ENCODE data around the gene SMAD3.

Gene SMAD3

DNA sequence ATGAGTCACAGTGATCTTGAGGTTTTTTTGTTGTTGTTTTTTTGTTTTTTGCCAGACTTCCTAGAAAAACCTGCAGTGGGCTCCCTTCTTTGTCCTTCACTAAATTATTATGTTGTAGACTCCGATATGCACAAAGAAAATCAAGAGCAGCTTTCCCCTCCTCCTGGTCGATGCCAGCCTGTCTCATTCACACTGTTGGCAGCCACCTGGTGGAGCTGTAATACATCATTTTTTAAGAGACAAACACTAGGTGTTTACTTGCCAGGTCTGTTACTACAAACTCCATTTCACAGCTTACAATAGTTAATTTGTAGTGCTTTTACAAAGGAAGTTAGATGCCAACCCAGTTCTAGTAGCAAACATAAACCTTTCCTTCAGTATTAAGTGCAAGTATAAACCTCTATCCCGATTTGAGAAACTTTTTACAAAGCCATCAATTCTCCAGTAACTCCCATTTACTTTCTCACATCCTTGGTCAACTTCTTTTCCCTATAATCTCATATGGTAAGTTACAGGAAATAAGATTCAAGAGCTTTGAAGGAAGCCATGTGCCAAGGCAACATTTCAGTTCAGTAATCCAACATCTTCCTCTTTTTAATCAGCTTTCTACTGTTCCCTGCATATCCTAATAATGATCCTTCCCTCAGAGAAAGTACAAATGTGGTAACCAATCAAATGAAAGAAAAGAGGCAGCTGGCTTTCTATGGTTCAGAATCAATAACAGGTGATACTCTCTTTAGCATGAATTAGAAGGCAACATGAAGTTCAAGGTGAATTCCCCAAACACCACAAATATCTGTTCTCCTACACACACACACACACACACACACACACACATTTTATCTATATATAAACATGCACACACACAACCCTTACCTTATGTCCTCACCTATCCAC, 175.1 kb downstream of the SMAD3 start:
- DNase-seq (ENCODE audit: low read depth), result no peak

DNA sequence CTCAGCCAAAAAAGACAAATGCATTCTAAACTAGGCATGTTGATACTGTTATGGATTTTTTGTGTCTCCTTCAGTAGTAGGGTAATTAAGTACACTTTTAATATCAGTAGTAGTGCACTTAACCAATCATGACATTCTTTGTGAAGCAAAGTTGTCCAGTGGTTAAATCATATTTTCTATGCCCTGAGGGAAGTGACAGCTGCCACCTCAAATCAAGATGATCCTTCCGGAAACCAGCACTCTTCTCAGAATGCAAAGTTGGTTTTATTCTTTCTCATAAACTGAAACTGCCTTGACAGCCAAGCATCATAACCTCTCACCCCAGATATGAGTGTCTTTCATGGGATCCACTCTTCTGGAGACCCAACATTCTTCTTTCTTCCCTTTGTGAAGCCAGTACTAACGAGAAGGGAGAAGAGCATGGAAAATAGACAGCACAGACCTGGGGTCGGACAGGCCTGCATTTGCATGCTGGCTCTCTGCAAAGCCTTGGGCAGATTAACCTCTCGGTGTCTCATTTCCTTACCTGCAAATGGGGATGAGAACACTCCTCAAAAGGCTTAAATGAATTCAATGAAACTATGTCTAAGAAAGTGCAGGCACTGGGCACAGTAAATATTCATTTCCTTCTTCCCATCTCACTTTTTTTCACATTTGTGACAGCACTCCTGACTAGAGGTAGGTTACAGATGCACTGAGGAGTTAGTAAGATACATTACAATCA, 175.9 kb downstream of the SMAD3 start:
- DNase-seq (ENCODE audit: low read depth), result no peak

DNA sequence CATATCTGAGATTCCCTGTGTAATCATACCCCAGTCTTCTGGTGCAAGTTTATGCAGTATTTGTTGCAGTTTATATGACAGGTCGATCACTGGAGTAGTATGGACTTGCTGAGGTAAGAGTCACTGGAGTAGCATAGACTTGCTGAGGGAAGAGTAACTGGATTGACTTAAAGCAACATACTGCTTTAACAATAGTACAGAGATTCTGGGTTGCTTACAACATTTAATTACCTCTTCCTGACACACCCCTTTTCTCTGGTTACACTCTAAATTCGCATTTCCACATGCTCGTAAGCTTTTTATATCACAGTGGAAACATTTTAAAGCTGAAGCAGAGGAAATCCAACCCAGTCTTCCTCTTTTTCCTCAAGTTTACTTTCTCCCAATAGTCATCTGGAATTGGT, 177.3 kb downstream of the SMAD3 start:
- no peak for DNase-seq (ENCODE audit: low read depth)

Measured in activated T-cell treated with anti-CD3 and anti-CD28 coated beads for 24 hours (primary cell).